Sigmoid colon (tissue), 3 donors: ENCODE measurements around the gene TMEM39B.

Source experiments
- CTCF ChIP-seq, 4 experiments: fragments of 450-650 bp in 3 of 4; fragments of 200-600 bp in 1 of 4; IDR thresholded peaks; one replicate each; pipeline ENCODE4 v1.5.1; 2016 to 2019; ENCODE audit warnings: antibody characterized with exemption in 4 of 4, mild to moderate bottlenecking in 3 of 4, moderate library complexity in 2 of 4
- POLR2A ChIP-seq, 2 donors: fragments of 450-650 bp; IDR thresholded peaks; one replicate each; pipeline ENCODE4 v1.6.1; 2016; ENCODE audit warnings: antibody characterized with exemption in 2 of 2, mild to moderate bottlenecking in 2 of 2, moderate library complexity in 2 of 2

- TF ChIP-seq CTCF (IDR thresholded peaks at IDR 0.05) (no peak), POLR2A (IDR thresholded peaks at IDR 0.05) (no peak)
These were observed 28.3 kb downstream of the TMEM39B start for GRCh38 chr1:32100807-32101708.
